DOHH2 (cell line): ENCODE results near the gene NUDT16L1.
"Not testable (repeated sequence)": the region's sequence is repeated elsewhere in the genome, so short reads cannot be mapped to it uniquely, and the experiment has no call there.

ENCODE experiments used
- CTCF ChIP-seq: fragments of 200-600 bp; sonication (generic); IDR thresholded peaks from one replicate; pipeline ENCODE4 v1.5.1; 2014; ENCODE audit warnings: antibody characterized with exemption, mild to moderate bottlenecking, low read depth, low read length; ENCODE audit not compliant: poor library complexity, severe bottlenecking
- EZH2phosphoT487 ChIP-seq: fragments of 200-600 bp; sonication (generic); IDR thresholded peaks from 2 replicates; pipeline ENCODE4 v1.6.1; 2017; ENCODE audit warnings: borderline replicate concordance, mild to moderate bottlenecking, antibody characterized with exemption, low read length, moderate library complexity, mixed read lengths

DNA sequence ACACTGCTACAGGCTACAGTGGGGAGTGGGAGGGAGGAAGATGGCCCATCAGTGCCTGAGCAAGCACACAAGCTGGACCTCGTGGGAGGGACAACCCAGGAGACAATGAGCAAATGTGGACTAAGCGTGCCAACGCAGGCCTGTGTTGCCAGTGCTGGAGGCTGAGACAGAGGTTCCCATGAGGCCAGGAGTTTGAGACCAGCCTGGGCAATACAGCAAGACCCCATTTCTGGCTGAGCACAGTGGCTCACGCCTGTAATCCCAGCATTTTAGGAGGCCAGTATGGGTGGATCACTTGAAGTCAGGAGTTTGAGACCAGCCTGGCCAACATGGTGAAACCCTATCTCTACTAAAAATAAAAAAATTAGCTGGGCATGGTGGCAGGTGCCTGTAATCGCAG lies 45.0 kb downstream of the NUDT16L1 start:
- TF ChIP-seq CTCF, EZH2phosphoT487: not testable (repeated sequence)
